ENCODE results near the gene EYS.

EYS gene

GRCh38 chr6:65650086-65650485 lies 56.9 kb downstream of the EYS start:
- Histone ChIP-seq H3K4me3 (ENCODE audit: low read length, poor library complexity, severe bottlenecking) (no peak overlapping the region), H3K4me2 (ENCODE audit: low read depth, low read length, poor library complexity, severe bottlenecking) (no peak overlapping the region), H4K20me1 (ENCODE audit: insufficient read depth, low read length, poor library complexity, severe bottlenecking) (no peaks in the 10 kb centered on the region), H3F3A (ENCODE audit: low read depth) (no peaks in the 10 kb centered on the region), H2AFZ (ENCODE audit: low read length) (no peak overlapping the region), H3K9me2 (replicated peaks; ENCODE audit: low read depth, low read length) (no peaks in the 10 kb centered on the region), H3K27me3 (ENCODE audit: insufficient read depth, low read length, poor library complexity, severe bottlenecking) (no peaks in the 10 kb centered on the region), H3K36me3 (ENCODE audit: insufficient read depth, low read length) (no peaks in the 10 kb centered on the region), H3K9me3 (ENCODE audit: insufficient read depth, low read depth, low read length) (no peaks in the 10 kb centered on the region), H3K9ac (ENCODE audit: low read depth, low read length, poor library complexity, severe bottlenecking) (no peak overlapping the region), H3K4me1 (ENCODE audit: insufficient read depth, low read length, poor library complexity, severe bottlenecking) (no peaks in the 10 kb centered on the region), H3K79me2 (ENCODE audit: insufficient read depth, low read length) (no peaks in the 10 kb centered on the region)
- TF ChIP-seq EZH2phosphoT487 (IDR thresholded peaks at IDR 0.05; ENCODE audit: borderline replicate concordance) = no peak
- no peak for TF ChIP-seq CTCF (conservative IDR thresholded peaks at IDR 0.05; ENCODE audit: low read length)

- Histone ChIP-seq H4K20me1 (ENCODE audit: insufficient read depth, low read length, poor library complexity, severe bottlenecking) (no peaks in the 10 kb centered on the region), H3K36me3 (ENCODE audit: insufficient read depth, low read length) (no peaks in the 10 kb centered on the region), H3F3A (ENCODE audit: low read depth) (no peaks in the 10 kb centered on the region), H2AFZ (ENCODE audit: low read length) (no peak overlapping the region), H3K27me3 (ENCODE audit: insufficient read depth, low read length, poor library complexity, severe bottlenecking) (no peaks in the 10 kb centered on the region), H3K79me2 (ENCODE audit: insufficient read depth, low read length) (no peaks in the 10 kb centered on the region), H3K9ac (ENCODE audit: low read depth, low read length, poor library complexity, severe bottlenecking) (no peak overlapping the region), H3K9me2 (replicated peaks; ENCODE audit: low read depth, low read length) (no peaks in the 10 kb centered on the region), H3K4me3 (ENCODE audit: low read length, poor library complexity, severe bottlenecking) (no peak overlapping the region), H3K4me2 (ENCODE audit: low read depth, low read length, poor library complexity, severe bottlenecking) (no peak overlapping the region), H3K9me3 (ENCODE audit: insufficient read depth, low read depth, low read length) (no peaks in the 10 kb centered on the region), H3K4me1 (ENCODE audit: insufficient read depth, low read length, poor library complexity, severe bottlenecking) (no peaks in the 10 kb centered on the region)
- TF ChIP-seq CTCF (conservative IDR thresholded peaks at IDR 0.05; ENCODE audit: low read length) (no peak), EZH2phosphoT487 (IDR thresholded peaks at IDR 0.05; ENCODE audit: borderline replicate concordance) (no peak)
Measured at GRCh38 chr6:65649392-65649791, 57.6 kb downstream of the EYS start.

- no peaks in the 10 kb centered on the region for H3K9me2 ChIP-seq (replicated peaks; ENCODE audit: low read depth, low read length)
- no peak overlapping the region for H3K9ac ChIP-seq (ENCODE audit: low read depth, low read length, poor library complexity, severe bottlenecking)
- no peak overlapping the region for H2AFZ ChIP-seq (ENCODE audit: low read length)
- H3K36me3 ChIP-seq (ENCODE audit: insufficient read depth, low read length) = no peaks in the 10 kb centered on the region
- TF ChIP-seq EZH2phosphoT487 (IDR thresholded peaks at IDR 0.05; ENCODE audit: borderline replicate concordance) = no peak
- TF ChIP-seq CTCF (conservative IDR thresholded peaks at IDR 0.05; ENCODE audit: low read length) = no peak
- H3F3A ChIP-seq (ENCODE audit: low read depth) = no peaks in the 10 kb centered on the region
- H3K27me3 ChIP-seq (ENCODE audit: insufficient read depth, low read length, poor library complexity, severe bottlenecking) = no peaks in the 10 kb centered on the region
- no peaks in the 10 kb centered on the region for H3K4me1 ChIP-seq (ENCODE audit: insufficient read depth, low read length, poor library complexity, severe bottlenecking)
- H3K4me2 ChIP-seq (ENCODE audit: low read depth, low read length, poor library complexity, severe bottlenecking) = no peak overlapping the region
- H3K79me2 ChIP-seq (ENCODE audit: insufficient read depth, low read length) = no peaks in the 10 kb centered on the region
- H4K20me1 ChIP-seq (ENCODE audit: insufficient read depth, low read length, poor library complexity, severe bottlenecking) = no peaks in the 10 kb centered on the region
- H3K9me3 ChIP-seq (ENCODE audit: insufficient read depth, low read depth, low read length) = no peaks in the 10 kb centered on the region
- H3K4me3 ChIP-seq (ENCODE audit: low read length, poor library complexity, severe bottlenecking) = no peak overlapping the region
Measured at GRCh38 chr6:65646544-65646943, 60.5 kb downstream of the EYS start.

Measured in Loucy (cell line).